Choroid plexus epithelial cell (primary cell): ENCODE measurements around the gene CYP46A1.

Experiments used
- DNase-seq: peaks from one replicate; pipeline ENCODE4 v3.0.0-alpha.2; 2010; ENCODE audit warnings: low read depth
- H3K4me3 ChIP-seq: 2 replicates; pipeline ENCODE4 v1.5.1; 2011; ENCODE audit warnings: low read depth, mild to moderate bottlenecking, control low read depth, low read length, moderate library complexity
- TF ChIP-seq, protein P1 (sequence below): conservative IDR thresholded peaks from 2 replicates; pipeline ENCODE4 v1.5.1; 2011; ENCODE audit warnings: low read depth, mild to moderate bottlenecking, control low read depth, inconsistent platforms, low read length, moderate library complexity

CYP46A1 gene

DNA sequence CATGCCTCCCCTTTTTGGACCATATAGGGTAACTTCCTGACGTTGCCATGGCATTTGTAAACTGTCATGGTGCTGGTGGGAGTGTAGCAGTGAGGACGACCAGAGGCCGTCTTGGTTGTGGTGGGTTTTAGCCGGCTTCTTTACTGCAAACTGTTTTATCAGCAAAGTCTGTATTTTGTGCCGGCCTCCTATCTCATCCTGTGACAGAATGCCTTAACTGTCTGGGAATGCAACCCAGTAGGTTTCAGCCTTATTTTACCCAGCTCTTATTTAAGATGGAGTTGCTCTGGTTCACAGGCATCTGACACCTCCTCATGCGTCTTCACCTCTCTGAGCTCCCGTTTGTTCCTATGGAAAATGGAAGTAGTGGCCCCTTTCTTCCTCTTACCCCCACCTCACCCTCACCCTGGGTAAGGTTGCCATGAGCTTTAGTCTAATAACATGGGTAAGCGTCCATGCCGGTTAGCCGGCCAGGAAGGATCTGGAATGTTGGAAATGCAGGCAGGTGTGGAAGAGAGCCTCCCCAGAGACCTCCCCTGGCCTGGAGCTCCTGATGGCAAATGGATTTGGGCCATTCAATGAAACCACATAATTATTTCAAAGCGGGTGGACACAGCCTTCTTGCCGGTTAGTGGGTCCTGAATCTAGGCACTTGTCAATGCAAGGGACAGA, 20.6 kb upstream of the CYP46A1 start:
- H3K4me3 ChIP-seq: no peak overlapping the region
- TF ChIP-seq, protein P1, sequence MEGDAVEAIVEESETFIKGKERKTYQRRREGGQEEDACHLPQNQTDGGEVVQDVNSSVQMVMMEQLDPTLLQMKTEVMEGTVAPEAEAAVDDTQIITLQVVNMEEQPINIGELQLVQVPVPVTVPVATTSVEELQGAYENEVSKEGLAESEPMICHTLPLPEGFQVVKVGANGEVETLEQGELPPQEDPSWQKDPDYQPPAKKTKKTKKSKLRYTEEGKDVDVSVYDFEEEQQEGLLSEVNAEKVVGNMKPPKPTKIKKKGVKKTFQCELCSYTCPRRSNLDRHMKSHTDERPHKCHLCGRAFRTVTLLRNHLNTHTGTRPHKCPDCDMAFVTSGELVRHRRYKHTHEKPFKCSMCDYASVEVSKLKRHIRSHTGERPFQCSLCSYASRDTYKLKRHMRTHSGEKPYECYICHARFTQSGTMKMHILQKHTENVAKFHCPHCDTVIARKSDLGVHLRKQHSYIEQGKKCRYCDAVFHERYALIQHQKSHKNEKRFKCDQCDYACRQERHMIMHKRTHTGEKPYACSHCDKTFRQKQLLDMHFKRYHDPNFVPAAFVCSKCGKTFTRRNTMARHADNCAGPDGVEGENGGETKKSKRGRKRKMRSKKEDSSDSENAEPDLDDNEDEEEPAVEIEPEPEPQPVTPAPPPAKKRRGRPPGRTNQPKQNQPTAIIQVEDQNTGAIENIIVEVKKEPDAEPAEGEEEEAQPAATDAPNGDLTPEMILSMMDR: no peak

DNA sequence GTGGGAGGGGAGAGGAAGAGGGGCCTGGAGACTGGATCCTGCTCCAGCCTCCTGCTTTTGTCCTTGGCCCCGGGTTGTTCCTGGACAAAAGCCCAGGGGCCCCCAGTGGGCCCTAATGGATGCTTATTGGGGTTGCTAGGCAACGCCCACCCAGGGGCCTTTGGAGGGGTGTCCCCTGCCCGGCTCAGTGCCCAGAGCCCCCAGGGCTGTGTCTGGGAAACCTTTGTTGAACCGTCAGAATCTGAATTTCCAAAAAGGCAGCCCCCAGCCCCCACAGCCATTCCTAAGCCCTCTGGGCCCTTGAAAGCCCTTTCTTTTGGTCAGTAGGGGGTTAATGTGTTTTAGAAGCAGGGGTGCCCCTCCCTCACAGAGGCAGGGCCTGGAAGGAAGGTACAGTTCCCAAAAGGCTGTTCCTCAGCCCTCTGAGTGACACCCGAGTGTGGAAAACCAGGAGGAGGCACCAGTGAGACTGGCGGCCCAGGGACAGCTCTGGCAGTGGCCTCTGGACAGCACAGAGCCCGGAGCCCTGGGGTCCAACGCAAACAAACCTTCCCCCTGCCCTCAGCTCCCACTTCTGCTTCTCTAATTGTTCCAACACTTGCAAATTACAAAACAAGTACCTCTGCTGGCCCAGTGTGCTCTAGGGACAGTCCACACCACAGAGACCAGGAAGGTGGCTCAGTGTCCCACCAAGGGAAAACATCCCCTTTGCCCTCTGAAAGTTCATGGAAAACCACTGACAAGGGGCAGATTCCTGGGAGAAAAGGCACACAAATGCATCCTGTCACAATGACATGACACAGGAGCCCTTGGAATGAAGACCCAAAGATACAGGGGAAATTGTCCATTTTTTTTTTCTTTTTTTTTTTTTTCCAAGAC, 19.8 kb upstream of the CYP46A1 start:
- H3K4me3 ChIP-seq: no peak overlapping the region
- no peak for DNase-seq
- TF ChIP-seq, protein P1: no peak

More for the DNA sequence above, 20.6 kb upstream of the CYP46A1 start:
- DNase-seq: no peak

DNA sequence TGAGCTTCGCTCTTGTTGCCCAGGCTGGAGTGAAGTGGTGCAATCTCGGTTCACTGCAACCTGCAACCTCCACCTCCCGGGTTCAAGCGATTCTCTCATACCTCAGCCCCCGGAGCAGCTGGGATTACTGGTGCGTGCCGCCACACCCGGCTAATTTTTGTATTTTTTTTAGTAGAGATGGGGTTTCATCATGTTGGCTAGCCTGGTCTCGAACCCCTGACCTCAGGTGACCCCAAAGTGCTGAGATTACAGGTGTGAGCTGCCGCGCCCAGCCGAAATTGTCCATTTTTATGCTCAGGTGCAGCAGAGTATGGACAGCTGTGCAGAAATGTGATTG, 19.2 kb upstream of the CYP46A1 start:
- TF ChIP-seq, protein P1: no peak

DNA sequence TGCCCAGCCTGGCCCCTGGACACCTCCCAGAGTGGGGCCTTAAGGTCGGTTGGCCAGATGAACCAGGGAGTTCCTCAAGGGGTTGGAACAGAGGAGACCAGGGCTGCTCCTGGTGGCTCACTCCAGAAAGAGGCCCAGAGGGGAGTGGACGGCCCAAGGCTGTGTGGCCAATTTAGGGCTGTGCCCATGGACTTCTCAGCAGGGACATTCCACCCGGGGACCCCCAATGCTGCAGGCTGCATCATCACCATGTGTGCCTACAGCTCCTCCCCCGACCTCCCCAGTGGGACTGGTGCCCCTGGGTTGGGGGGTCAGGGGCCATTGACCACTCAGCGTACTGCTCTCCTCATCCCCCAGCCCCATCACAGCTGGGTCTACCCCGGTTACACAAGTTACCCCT, 17.6 kb upstream of the CYP46A1 start:
- TF ChIP-seq, protein P1: no peak
- no peak overlapping the region for H3K4me3 ChIP-seq
- DNase-seq: no peak

More for the DNA sequence above, 19.2 kb upstream of the CYP46A1 start:
- no peak for DNase-seq
- no peak overlapping the region for H3K4me3 ChIP-seq

DNA sequence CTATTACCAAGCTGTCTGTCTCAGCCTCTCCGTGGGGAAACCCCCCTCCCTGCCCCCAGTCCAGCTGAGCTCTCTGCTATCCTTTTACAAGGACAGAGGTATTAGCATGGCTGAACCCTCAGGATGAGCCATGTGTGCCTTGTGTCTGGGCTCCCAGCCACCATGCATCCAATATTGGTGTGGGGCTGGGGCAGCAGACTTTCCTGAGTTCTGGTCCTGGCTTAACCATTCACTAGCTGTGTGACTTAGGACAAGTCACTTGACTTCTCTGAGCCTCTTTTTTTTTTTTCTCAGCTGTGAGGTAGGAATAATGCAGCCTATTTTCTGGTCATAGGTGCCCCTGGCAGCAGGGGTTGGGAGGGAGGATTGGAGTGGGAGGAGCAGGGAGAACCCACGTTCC, 17.1 kb upstream of the CYP46A1 start:
- no peak for DNase-seq
- TF ChIP-seq, protein P1: no peak
- H3K4me3 ChIP-seq: no peak overlapping the region

DNA sequence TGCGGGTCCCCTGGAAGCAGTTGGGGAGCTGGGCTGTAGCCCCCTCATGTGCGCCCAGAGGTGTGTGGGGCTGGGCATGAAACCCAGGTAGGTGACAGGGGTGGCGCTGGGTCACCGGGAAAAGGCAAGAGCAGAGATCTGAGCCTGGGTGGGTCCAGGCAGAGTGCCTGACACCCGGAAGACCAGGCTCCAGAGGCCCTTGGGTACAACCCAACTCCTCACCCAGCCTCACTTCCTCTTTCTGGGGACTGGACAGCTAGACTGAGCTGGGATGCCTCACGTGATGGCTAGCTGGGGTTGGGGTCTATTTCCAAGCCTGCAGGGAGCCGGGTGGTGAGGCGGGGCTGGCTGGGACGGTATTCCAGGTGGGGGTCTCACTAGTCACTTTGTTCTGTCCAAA, 16.3 kb upstream of the CYP46A1 start:
- DNase-seq: no peak
- TF ChIP-seq, protein P1: no peak
- no peak overlapping the region for H3K4me3 ChIP-seq
